B cell (primary cell): ENCODE results near the gene FHL1. TPM values are rescaled to one million over a fixed set of nuclear protein-coding genes. Genes with fewer than 3 reads are reported as not detected.

Source experiments
- ATAC-seq: fragments of 200-7000 bp; cut with Tn5 transposase; one replicate; pipeline ENCODE4 v1.10.0; 2021; ENCODE audit warnings: low read depth, mild to moderate bottlenecking, moderate number of reproducible peaks, moderate library complexity
- CTCF ChIA-PET: fragments of 350-600 bp; sonication (Branson Sonifier 250); formaldehyde crosslinking; loops from one replicate; lab custom pipeline; 2021; ENCODE audit warnings: antibody characterized with exemption, inconsistent platforms; lab: Charles Lee
- POLR2A ChIA-PET: fragments of 350-600 bp; sonication (Branson Sonifier 250); formaldehyde crosslinking; loops from one replicate; lab custom pipeline; 2021; ENCODE audit warnings: antibody characterized with exemption; lab: Charles Lee
- DNase-seq: peaks from one replicate; pipeline ENCODE4 v3.0.0; 2013
- H2AFZ ChIP-seq: 2 replicates; pipeline ENCODE4 v1.6.1; 2012; ENCODE audit warnings: mild to moderate bottlenecking, low read depth, low read length; ENCODE audit not compliant: insufficient read depth, poor library complexity, severe bottlenecking
- H3K27ac ChIP-seq, 2 donors: 1 replicate in 1 of 2; 2 replicates in 1 of 2; pipeline ENCODE4 v1.5.1; 2012 to 2013; ENCODE audit warnings: low read length in 2 of 2, mild to moderate bottlenecking in 2 of 2, moderate library complexity in 1 of 2
- H3K27me3 ChIP-seq, 4 experiments: fragments of 200-600 bp in 1 of 4; sonication (generic) in 1 of 4; replicated peaks in 1 of 4; 1 replicate in 2 of 4; 2 replicates in 2 of 4; pipeline versions ENCODE4 v1.6.1 to v1.7.0; 2013 to 2016; ENCODE audit warnings: low read length in 3 of 4, mild to moderate bottlenecking in 2 of 4, mixed read lengths in 1 of 4, moderate library complexity in 1 of 4; ENCODE audit not compliant: insufficient read depth in 4 of 4, control insufficient read depth in 3 of 4; ENCODE audit errors: control extremely low read depth in 1 of 4
- H3K36me3 ChIP-seq, 2 experiments: replicated peaks in 1 of 2; 1 replicate in 1 of 2; 2 replicates in 1 of 2; pipeline versions ENCODE4 v1.6.1 to v1.7.1; 2013; ENCODE audit warnings: low read length in 1 of 2; ENCODE audit not compliant: insufficient read depth in 2 of 2, control insufficient read depth in 1 of 2; ENCODE audit errors: control extremely low read depth in 1 of 2, extremely low read depth in 1 of 2
- H3K4me1 ChIP-seq, 2 donors: fragments of 200-600 bp in 1 of 2; sonication (generic) in 1 of 2; 1 replicate in 1 of 2; 2 replicates in 1 of 2; pipeline versions ENCODE4 v1.5.1 to v1.6.1; 2013 to 2017; ENCODE audit warnings: low read length in 2 of 2; ENCODE audit not compliant: control insufficient read depth in 2 of 2, insufficient read depth in 2 of 2
- H3K4me2 ChIP-seq: replicated peaks from 2 replicates; pipeline ENCODE3; 2012; ENCODE audit warnings: mild to moderate bottlenecking, low read depth, low read length; ENCODE audit not compliant: poor library complexity, severe bottlenecking
- H3K4me3 ChIP-seq, 5 experiments: fragments of 200-600 bp in 1 of 5; sonication (generic) in 1 of 5; 1 replicate in 3 of 5; 2 replicates in 2 of 5; pipeline versions ENCODE4 v1.5.1 to v1.7.0; 2011 to 2016; ENCODE audit warnings: low read length in 4 of 5, mild to moderate bottlenecking in 4 of 5, low read depth in 2 of 5, control low read depth in 1 of 5, moderate library complexity in 1 of 5; ENCODE audit not compliant: insufficient read depth in 1 of 5; ENCODE audit errors: control extremely low read depth in 1 of 5, extremely low read depth in 1 of 5
- H3K79me2 ChIP-seq: fragments of 200-600 bp; sonication (generic); one replicate; pipeline ENCODE4 v1.6.0; 2016; ENCODE audit warnings: low read length; ENCODE audit not compliant: control insufficient read depth, insufficient read depth
- H3K9ac ChIP-seq: fragments of 200-600 bp; sonication (generic); 2 replicates; pipeline ENCODE4 v1.6.1; 2017; ENCODE audit warnings: mild to moderate bottlenecking, low read length, moderate library complexity
- H3K9me3 ChIP-seq, 3 donors: one replicate each; pipeline versions ENCODE4 v1.6.1 to v1.7.1; 2013; ENCODE audit warnings: low read length in 2 of 3; ENCODE audit not compliant: control insufficient read depth in 2 of 3, insufficient read depth in 1 of 3; ENCODE audit errors: control extremely low read depth in 1 of 3
- H4K20me1 ChIP-seq: 2 replicates; pipeline ENCODE4 v1.6.0; 2012; ENCODE audit warnings: mild to moderate bottlenecking, low read length; ENCODE audit not compliant: insufficient read depth, control insufficient read depth, poor library complexity, severe bottlenecking
- H3K27ac Mint-ChIP-seq: one replicate; pipeline ENCODE4 v1.8.0; 2021; ENCODE audit warnings: mixed read lengths
- H3K27me3 Mint-ChIP-seq: one replicate; pipeline ENCODE4 v1.8.0; 2021; ENCODE audit warnings: mixed read lengths
- H3K4me1 Mint-ChIP-seq: one replicate; pipeline ENCODE4 v1.8.0; 2021; ENCODE audit warnings: mixed read lengths
- H3K4me3 Mint-ChIP-seq: one replicate; pipeline ENCODE4 v1.8.0; 2021; ENCODE audit warnings: mixed read lengths
- H3K9me3 Mint-ChIP-seq: one replicate; pipeline ENCODE4 v1.8.0; 2022; ENCODE audit warnings: mixed read lengths; ENCODE audit not compliant: insufficient read depth
- EZH2 ChIP-seq: IDR thresholded peaks from 2 replicates; pipeline ENCODE4 v1.6.1; 2012; ENCODE audit warnings: borderline replicate concordance, low read depth, mild to moderate bottlenecking, moderate library complexity, low read length; ENCODE audit not compliant: insufficient read depth, poor library complexity, severe bottlenecking
- WGBS: methylation state at CpG from one replicate; pipeline ENCODE4 v1.1.5; 2013; ENCODE audit warnings: missing lambda C conversion rate; ENCODE audit not compliant: insufficient coverage; 5-methylcytosine and 5-hydroxymethylcytosine counted together
- intact Hi-C: fragments of 100-400 bp; cut with micrococcal nuclease; formaldehyde crosslinking; loops from one replicate; pipeline ENCODE4 v1.10.0; 2022
- polyA plus RNA-seq: library from polyadenylated mRNA; depleted of rRNA; stranded (reverse); fragments of >200 nt; gene quantifications from 2 replicates; pipeline ENCODE4 v1.2.3, GENCODE V29; 2012
- total RNA-seq, 2 donors: library from RNA; stranded (reverse); fragments of 120-200 nt in 1 of 2; gene quantifications; 1 replicate in 1 of 2; 2 replicates in 1 of 2; pipeline versions ENCODE4 v1.2.3 to v1.2.4, GENCODE V29; 2013 to 2022
- TF ChIP-seq, protein P1 (sequence below): fragments of 200-600 bp; IDR thresholded peaks from one replicate; pipeline ENCODE4 v1.8.0; 2022; ENCODE audit warnings: antibody characterized with exemption, mild to moderate bottlenecking

The FHL1 gene
- total and polyA plus RNA-seq, 2 donors (not counting 1 experiment from before 2014, with no cell fraction given), result 6.7 to 8.0 TPM

DNA sequence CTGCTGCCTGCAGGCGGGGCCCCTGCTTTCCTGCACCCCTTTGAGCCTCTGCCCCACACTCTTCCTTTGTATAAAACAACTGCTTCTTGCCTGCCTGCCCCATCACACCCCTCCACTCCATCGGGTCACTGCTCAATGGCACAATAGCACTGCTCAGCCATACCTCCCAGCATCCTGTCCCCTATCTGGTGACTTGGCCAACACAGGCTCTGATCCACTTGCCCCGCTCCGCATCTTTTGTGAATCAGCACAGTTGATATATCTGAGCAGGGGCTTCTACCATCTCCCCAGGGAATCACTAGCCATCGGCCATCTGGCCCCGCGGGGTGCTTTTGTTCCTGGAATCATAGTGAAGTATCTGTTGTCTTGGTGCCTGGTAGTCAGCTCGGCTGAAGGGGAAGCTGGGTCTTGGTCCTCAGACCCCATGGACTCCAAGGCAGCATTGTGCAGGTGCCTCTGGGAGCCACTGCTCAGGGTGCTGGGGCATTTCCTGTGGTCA is 58.6 kb downstream of the FHL1 start:
- ATAC-seq (no peak), DNase-seq (no peak)
- no peak overlapping the region for H3K9ac ChIP-seq
- Mint-ChIP-seq H3K4me3 (no peak overlapping the region), H3K27me3 (no peaks in the 10 kb centered on the region), H3K4me1 (peaks cover 24% of the 10 kb centered on the region), H3K27ac (no peak overlapping the region), H3K9me3 (no peaks in the 10 kb centered on the region)
- H3K27me3 ChIP-seq, result no peaks in the 10 kb centered on the region
- TF ChIP-seq, protein P1, sequence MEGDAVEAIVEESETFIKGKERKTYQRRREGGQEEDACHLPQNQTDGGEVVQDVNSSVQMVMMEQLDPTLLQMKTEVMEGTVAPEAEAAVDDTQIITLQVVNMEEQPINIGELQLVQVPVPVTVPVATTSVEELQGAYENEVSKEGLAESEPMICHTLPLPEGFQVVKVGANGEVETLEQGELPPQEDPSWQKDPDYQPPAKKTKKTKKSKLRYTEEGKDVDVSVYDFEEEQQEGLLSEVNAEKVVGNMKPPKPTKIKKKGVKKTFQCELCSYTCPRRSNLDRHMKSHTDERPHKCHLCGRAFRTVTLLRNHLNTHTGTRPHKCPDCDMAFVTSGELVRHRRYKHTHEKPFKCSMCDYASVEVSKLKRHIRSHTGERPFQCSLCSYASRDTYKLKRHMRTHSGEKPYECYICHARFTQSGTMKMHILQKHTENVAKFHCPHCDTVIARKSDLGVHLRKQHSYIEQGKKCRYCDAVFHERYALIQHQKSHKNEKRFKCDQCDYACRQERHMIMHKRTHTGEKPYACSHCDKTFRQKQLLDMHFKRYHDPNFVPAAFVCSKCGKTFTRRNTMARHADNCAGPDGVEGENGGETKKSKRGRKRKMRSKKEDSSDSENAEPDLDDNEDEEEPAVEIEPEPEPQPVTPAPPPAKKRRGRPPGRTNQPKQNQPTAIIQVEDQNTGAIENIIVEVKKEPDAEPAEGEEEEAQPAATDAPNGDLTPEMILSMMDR, result no peak
- no peak for TF ChIP-seq EZH2
- H3K9me3 ChIP-seq, result no peaks in the 10 kb centered on the region
- H3K79me2 ChIP-seq, result no peaks in the 10 kb centered on the region
- CTCF ChIA-PET, result interaction anchor here (0.6 kb wide), 1 partner anchor 51 kb away, joined by 3 read pairs; no protein-coding TSS in a partner anchor
- peaks cover 20 to 27% of the 10 kb centered on the region in 2 donors for H3K4me1 ChIP-seq
- no peak overlapping the region for H3K4me3 ChIP-seq
- no peaks in the 10 kb centered on the region for H3K36me3 ChIP-seq
- no peak overlapping the region for H3K27ac ChIP-seq
- intact Hi-C loops, result no loop called here
- H4K20me1 ChIP-seq, result no peaks in the 10 kb centered on the region
- WGBS, result 59% methylated on average over 2 of the region's 8 CpGs
- POLR2A ChIA-PET, result no interaction called here
- H3K4me2 ChIP-seq, result no peak overlapping the region
- no peak overlapping the region for H2AFZ ChIP-seq

DNA sequence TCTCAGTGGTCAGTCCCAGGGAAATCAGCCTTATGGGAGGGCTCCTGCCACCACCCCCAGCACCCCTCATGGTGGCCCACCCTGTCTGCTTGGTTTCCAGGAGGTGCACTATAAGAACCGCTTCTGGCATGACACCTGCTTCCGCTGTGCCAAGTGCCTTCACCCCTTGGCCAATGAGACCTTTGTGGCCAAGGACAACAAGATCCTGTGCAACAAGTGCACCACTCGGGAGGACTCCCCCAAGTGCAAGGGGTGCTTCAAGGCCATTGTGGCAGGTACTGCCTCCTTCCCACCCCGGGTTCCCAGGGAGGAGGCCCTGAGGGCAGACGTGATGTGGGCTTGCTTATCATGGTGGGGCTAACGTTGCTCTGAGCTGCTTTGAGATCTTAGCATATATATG is 59.6 kb downstream of the FHL1 start:
- Histone ChIP-seq H3K36me3 (no peaks in the 10 kb centered on the region), H3K27ac (no peak overlapping the region), H3K9me3 (no peaks in the 10 kb centered on the region), H2AFZ (no peak overlapping the region), H4K20me1 (no peaks in the 10 kb centered on the region), H3K79me2 (no peaks in the 10 kb centered on the region), H3K4me3 (no peak overlapping the region), H3K4me1 (peaks cover 29 to 37% of the 10 kb centered on the region in 2 donors), H3K4me2 (no peak overlapping the region), H3K27me3 (no peaks in the 10 kb centered on the region), H3K9ac (no peak overlapping the region)
- Mint-ChIP-seq H3K9me3 (no peaks in the 10 kb centered on the region), H3K27me3 (no peaks in the 10 kb centered on the region), H3K4me3 (no peak overlapping the region), H3K27ac (no peak overlapping the region), H3K4me1 (peaks cover 32% of the 10 kb centered on the region)
- DNase-seq (no peak), ATAC-seq (no peak)
- POLR2A ChIA-PET, result no interaction called here
- WGBS, result 86% methylated on average over 4 of the region's 6 CpGs
- no peak for TF ChIP-seq EZH2
- TF ChIP-seq, protein P1, result no peak
- intact Hi-C loops, result no loop called here
- CTCF ChIA-PET, result no interaction called here
